Heart left ventricle (tissue), 16 donors: ENCODE measurements around the gene TAC4. TPM values are rescaled to one million over a fixed set of nuclear protein-coding genes. Genes with fewer than 3 reads are reported as not detected.

Experiments
- ATAC-seq, 4 donors: fragments of 200-7000 bp; cut with Tn5 transposase; one replicate each; pipeline ENCODE4 v1.9.1; 2020 to 2022; ENCODE audit warnings: moderate library complexity in 4 of 4, mild to moderate bottlenecking in 3 of 4, moderate number of reproducible peaks in 1 of 4
- DNase-seq, 5 donors: peaks; one replicate each; pipeline ENCODE4 v3.0.0-alpha.2; 2020
- H3K27ac ChIP-seq, 12 donors: fragments of 200-600 bp; sonication (generic) in 4 of 12; one replicate each; pipeline versions ENCODE4 v1.5.0 to v1.8.0; 2016 to 2022; ENCODE audit warnings: mild to moderate bottlenecking in 2 of 12
- H3K27me3 ChIP-seq, 9 donors: fragments of 200-600 bp; sonication (generic) in 2 of 9; one replicate each; pipeline versions ENCODE4 v1.5.1 to v1.8.0; 2016 to 2022; ENCODE audit warnings: mild to moderate bottlenecking in 3 of 9
- H3K36me3 ChIP-seq, 9 donors: fragments of 200-600 bp; sonication (generic) in 2 of 9; one replicate each; pipeline versions ENCODE4 v1.5.0 to v1.8.0; 2018 to 2022; ENCODE audit warnings: mild to moderate bottlenecking in 2 of 9
- H3K4me1 ChIP-seq, 12 donors: fragments of 200-600 bp; sonication (generic) in 4 of 12; one replicate each; pipeline versions ENCODE4 v1.5.0 to v1.8.0; 2016 to 2022; ENCODE audit warnings: mild to moderate bottlenecking in 3 of 12
- H3K4me3 ChIP-seq, 12 donors: fragments of 200-600 bp; sonication (generic) in 4 of 12; one replicate each; pipeline versions ENCODE4 v1.5.0 to v1.8.0; 2017 to 2022; ENCODE audit warnings: mild to moderate bottlenecking in 9 of 12, moderate library complexity in 4 of 12
- H3K9me3 ChIP-seq, 12 donors: fragments of 200-600 bp; sonication (generic) in 4 of 12; one replicate each; pipeline versions ENCODE4 v1.5.0 to v1.8.0; 2016 to 2022; ENCODE audit warnings: mild to moderate bottlenecking in 1 of 12
- CTCF ChIP-seq, 12 donors: fragments of 200-600 bp; sonication (generic) in 4 of 12; IDR thresholded peaks; one replicate each; pipeline versions ENCODE4 v1.5.0 to v1.8.0; 2018 to 2022; ENCODE audit warnings: antibody characterized with exemption in 12 of 12, mild to moderate bottlenecking in 5 of 12
- POLR2A ChIP-seq, 2 donors: fragments of 450-650 bp; IDR thresholded peaks; one replicate each; pipeline ENCODE4 v1.6.1; 2017; ENCODE audit warnings: antibody characterized with exemption in 2 of 2, mild to moderate bottlenecking in 2 of 2, moderate library complexity in 2 of 2
- WGBS, 4 donors: extraction: QIAGEN DNeasy Blood & Tissue Kit in 2 of 4; methylation state at CpG; one replicate each; pipeline versions ENCODE4 v1.1.5 to v1.1.7; 2013 to 2018; 5-methylcytosine and 5-hydroxymethylcytosine counted together
- intact Hi-C, 10 donors: fragments of 100-400 bp; cut with DNase I; formaldehyde crosslinking; loops; one replicate each; pipeline versions ENCODE4 v1.11.1 to v1.14.2; 2022
- polyA plus RNA-seq, 2 donors: library from polyadenylated mRNA; stranded (reverse); fragments of 200-250 nt; gene quantifications; one replicate each; pipeline ENCODE4 v1.2.3, GENCODE V29; 2013
- total RNA-seq, 9 donors: library from RNA; depleted of rRNA in 2 of 9; stranded (reverse); fragments of >200 nt in 2 of 9; fragmentation: NEBNext Ultra II Directional in 3 of 9; extraction: Animal tissue kit (Norgen Biotek cat#: 25700) in 3 of 9; gene quantifications; one replicate each; pipeline versions ENCODE4 v1.1.0 to v1.2.4, GENCODE V29; 2016 to 2023
- donor health status: ischemic (EF 13 %, LVEDD 7.1; RV severe dilation, severe dysfunction).
- donor health status: healthy with polysubstance abuse.
- donor health status: DM: no; HTN: yes; CAD: no.
- donor health status: DM: no; HTN: no; CAD: no.
- donor health status: ischemic (EF 25% LVEDD 6.9; RV normal size, moderate dysfunction).
- donor health status: ischemic (EF 25% LVEDD 5.7; RV mildly dilated, moderate dysfunction).
- donor health status: healthy.
- donor health status: DM: yes; HTN: yes; CAD: no.
- donor health status: ischemic (EF 35%, LVEDD 5.7; RV mildly dilated, moderate dysfunction).
- donor health status: nonischemic (EF 11% LVEDD 7.7; RV severe dilation, severe dysfunction).
- donor health status: DM: yes; HTN: yes; CAD: no.
- donor health status: PGD.
- donor health status: ischemic (EF 29% LVEDD 5.4; RV normal size, mild dysfunction).
- donor health status: nonischemic (EF 23%, LVEDD 6.1; RV moderate dilation, normal function).

Gene TAC4
- total and polyA plus RNA-seq, 11 donors = 0.50 to 2.1 (median 1.3) TPM; not detected in 8

GRCh38 chr17:49819138-49819537 lies 28.7 kb downstream of the TAC4 start:
- H3K36me3 ChIP-seq = peaks cover 0 to 100% (median 91%) of the 10 kb centered on the region in 9 donors
- 90 to 97% (median 94%) methylated on average over 5 of the region's 5 CpGs for WGBS, 4 donors
- DNase-seq (no peak), ATAC-seq (no peak)
- no peaks in the 10 kb centered on the region for H3K27me3 ChIP-seq
- TF ChIP-seq CTCF (IDR thresholded peaks at IDR 0.05) (no peak), POLR2A (IDR thresholded peaks at IDR 0.05) (no peak)
- peak overlapping the region in 1 of 12 donors; percentile 63 for H3K27ac ChIP-seq
- peaks cover 0 to 64% (median 26%) of the 10 kb centered on the region in 12 donors for H3K4me1 ChIP-seq
- intact Hi-C loops = no loop called here
- H3K9me3 ChIP-seq = no peaks in the 10 kb centered on the region
- no peak overlapping the region for H3K4me3 ChIP-seq

- H3K36me3 ChIP-seq = peaks cover 0 to 100% (median 91%) of the 10 kb centered on the region in 9 donors
- peaks cover 0 to 68% (median 27%) of the 10 kb centered on the region in 12 donors for H3K4me1 ChIP-seq
- DNase-seq (no peak), ATAC-seq (peak in 1 of 4 donors; percentile 37)
- peak overlapping the region in 1 of 12 donors; percentile 63 for H3K27ac ChIP-seq
- intact Hi-C loops = no loop called here
- 92 to 98% (median 94%) methylated on average over 4 of the region's 4 CpGs for WGBS, 4 donors
- no peaks in the 10 kb centered on the region for H3K27me3 ChIP-seq
- TF ChIP-seq CTCF (IDR thresholded peaks at IDR 0.05) = no peak
- H3K9me3 ChIP-seq = no peaks in the 10 kb centered on the region
- no peak overlapping the region for H3K4me3 ChIP-seq
These were observed 29.9 kb downstream of the TAC4 start for GRCh38 chr17:49817993-49818392.

- TF ChIP-seq POLR2A (IDR thresholded peaks at IDR 0.05) = no peak
- TF ChIP-seq CTCF (IDR thresholded peaks at IDR 0.05) = no peak
- no peaks in the 10 kb centered on the region for H3K27me3 ChIP-seq
- no peak overlapping the region for H3K4me3 ChIP-seq
- ATAC-seq (no peak), DNase-seq (no peak)
- intact Hi-C loops = no loop called here
- peak overlapping the region in 4 of 12 donors; percentile 7 to 58 (median 31) for H3K27ac ChIP-seq
- H3K4me1 ChIP-seq = peaks cover 0 to 52% (median 24%) of the 10 kb centered on the region in 12 donors
- H3K9me3 ChIP-seq = no peaks in the 10 kb centered on the region
- H3K36me3 ChIP-seq = peaks cover 0 to 100% (median 90%) of the 10 kb centered on the region in 9 donors
- 54 to 72% (median 62%) methylated on average over 9 of the region's 9 CpGs for WGBS, 4 donors
These were observed 32.0 kb downstream of the TAC4 start for GRCh38 chr17:49815761-49816281.

- Histone ChIP-seq H3K4me3 (no peak overlapping the region), H3K9me3 (no peaks in the 10 kb centered on the region), H3K27me3 (no peaks in the 10 kb centered on the region), H3K36me3 (peaks cover 0 to 100% (median 96%) of the 10 kb centered on the region in 9 donors), H3K4me1 (peaks cover 0 to 48% (median 21%) of the 10 kb centered on the region in 12 donors), H3K27ac (peak overlapping the region in 2 of 12 donors; percentile 43 to 58)
- WGBS, 4 donors = 75 to 81% (median 80%) methylated on average over 4 of the region's 4 CpGs
- intact Hi-C loops = no loop called here
- DNase-seq (no peak), ATAC-seq (no peak)
- TF ChIP-seq POLR2A (IDR thresholded peaks at IDR 0.05) (no peak), CTCF (IDR thresholded peaks at IDR 0.05) (no peak)
These were observed 32.9 kb downstream of the TAC4 start for GRCh38 chr17:49814781-49815529.
